ENCODE measurements around the gene PLIN4.
"Not testable (repeated sequence)": the region's sequence is repeated elsewhere in the genome, so short reads cannot be mapped to it uniquely, and the experiment has no call there.

Gene PLIN4

DNA sequence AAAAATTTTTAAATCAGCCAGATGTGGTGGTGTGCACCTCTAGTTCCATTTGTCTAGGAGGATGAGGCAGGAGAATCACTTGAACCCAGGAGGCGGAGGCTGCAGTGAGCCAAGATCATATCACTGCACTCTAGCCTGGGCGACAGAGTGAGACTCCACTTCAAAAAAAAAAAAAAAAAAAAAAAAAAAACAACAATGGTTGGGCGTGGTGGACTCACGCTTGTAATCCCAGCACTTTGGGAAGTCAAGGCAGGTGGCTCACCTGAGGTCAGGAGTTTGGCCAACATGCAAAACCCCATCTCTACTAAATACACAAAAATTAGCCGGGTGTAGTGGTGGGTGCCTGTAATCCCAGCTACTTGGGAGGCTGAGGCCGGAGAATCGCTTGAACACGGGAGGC lies 9.1 kb upstream of the PLIN4 start:
- not testable (repeated sequence) for DNase-seq (ENCODE audit: low spot score)

DNA sequence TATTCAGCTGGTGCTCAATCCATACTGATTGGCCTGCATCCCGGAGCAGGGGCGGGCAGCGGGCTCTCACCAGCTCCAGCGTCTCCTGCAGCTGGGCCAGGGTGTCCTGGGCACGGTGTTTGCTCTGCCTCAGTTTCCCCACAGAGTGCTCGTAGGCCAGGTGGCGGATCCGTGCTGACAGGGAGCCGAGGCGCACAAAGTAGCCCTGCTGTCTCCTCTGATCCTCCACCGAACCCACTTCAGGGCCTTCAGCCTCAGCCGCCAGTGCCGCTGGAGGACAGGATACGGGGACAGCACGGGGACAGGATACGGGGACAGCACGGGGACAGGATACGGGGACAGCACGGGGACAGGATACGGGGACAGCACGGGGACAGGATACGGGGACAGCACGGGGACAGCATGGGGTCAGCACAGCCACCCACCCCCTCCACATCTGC lies 7.3 kb upstream of the PLIN4 start:
- DNase-seq (ENCODE audit: low spot score), result no peak

DNA sequence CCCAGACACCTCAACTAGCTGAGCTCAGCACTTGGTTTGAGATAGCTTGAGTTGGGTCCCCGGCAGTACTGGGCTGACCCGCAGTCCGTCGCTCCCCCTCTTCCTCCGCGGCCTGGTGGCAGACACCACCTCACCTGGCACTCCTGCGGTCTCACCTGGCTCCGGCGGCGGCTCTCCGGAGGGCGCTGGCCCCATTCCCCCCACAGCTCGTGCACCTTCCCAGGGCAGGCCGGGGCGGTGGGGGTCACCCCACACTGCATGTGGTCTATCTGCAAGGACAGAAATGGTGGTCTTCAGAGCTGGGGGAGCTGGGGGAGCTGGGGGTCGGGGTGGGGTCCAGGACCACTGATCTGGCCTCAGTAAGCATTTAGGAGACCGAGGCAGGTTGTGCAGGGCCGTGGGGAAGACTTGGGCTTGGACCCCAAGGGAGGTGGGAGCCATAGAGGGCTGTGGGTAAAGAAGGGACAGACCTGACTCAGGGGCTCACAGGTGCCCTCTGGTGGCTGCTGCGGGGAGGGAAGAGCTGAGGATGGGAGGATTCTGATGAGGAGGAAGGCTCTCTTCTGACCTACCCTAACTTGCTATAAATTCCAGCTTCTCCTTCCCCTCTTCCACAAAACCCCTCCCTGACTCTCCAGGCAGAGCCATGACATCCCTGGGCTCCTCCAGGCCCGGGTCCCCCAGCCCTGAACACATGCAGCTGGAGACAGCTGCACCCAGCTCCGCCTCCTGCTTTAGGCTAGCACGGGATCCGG lies 6.7 kb upstream of the PLIN4 start:
- peak; percentile 72 for DNase-seq (ENCODE audit: low spot score)

DNA sequence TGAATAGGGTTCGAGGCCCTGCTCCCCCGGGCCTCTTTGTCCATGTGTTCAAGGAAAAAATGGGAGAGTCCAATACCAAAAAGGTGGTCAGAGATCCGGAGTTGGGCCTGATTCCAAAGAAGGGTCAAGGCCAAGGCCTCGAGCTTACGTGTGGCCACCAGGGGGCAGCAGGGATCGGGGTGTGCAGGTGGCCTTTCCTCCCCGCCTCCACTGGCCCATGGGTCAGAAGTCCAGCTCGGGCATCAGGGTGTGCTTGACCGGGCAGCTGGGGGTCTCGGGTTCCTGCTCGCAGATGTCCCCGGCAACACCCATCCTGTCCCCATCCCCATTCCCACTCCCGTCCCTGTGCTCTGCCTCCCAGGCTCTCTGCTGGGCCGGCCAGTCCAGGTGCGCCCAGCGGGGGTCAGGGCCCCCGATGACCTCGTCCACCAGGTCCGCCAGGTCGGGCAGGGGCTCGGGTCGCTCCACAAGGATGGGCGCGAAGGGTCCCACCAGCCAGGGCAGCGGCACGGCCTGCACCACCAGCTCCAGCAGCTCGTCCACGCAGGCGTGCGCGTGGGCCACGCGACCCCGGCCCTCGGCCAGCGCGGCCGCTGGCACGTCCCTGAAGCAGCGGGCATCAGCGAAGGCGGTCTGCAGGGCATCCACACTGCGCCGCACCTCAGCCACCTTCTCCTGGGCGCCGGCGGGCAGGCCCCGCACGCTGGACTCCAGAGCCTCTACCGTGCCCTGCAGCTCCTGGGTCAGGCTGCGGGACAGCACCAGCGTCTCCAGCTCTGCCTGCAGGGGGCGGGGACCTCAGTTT lies 5.2 kb upstream of the PLIN4 start:
- peak; percentile 77 for DNase-seq (ENCODE audit: low spot score)

DNA sequence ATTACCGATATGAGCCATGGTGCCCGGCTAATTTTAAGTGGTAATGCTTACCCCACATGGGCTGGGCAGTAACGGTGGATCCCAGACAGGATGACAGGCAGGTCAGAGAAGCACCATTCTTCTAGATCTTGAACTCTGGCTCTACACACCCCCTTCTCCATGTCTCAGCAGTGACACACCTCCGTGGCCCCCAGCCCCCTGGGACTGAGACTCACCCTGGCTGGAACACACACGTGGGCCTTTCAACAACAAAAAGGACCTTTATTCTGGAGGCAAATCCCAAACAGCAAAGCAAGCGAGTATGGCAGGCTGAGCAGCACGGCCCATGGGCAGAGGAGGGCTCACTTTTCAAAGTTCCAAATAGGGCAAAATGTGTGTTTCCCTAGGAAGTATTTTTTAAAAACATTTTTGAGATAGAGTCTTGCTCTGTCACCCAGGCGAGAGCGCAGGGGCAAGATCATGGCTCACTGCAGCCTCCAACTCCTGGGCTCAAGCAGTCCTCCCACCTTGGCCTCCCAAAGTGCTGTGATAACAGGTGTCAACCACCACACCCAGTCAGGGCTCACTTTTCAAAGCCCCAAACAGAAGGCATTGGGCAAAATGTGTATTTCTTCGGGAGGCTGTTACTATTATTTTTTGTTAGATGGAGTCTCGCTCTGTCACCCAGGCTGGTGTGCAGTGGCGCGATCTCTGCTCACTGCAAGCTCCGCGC lies 4.2 kb upstream of the PLIN4 start:
- DNase-seq (ENCODE audit: low spot score), result no peak

DNA sequence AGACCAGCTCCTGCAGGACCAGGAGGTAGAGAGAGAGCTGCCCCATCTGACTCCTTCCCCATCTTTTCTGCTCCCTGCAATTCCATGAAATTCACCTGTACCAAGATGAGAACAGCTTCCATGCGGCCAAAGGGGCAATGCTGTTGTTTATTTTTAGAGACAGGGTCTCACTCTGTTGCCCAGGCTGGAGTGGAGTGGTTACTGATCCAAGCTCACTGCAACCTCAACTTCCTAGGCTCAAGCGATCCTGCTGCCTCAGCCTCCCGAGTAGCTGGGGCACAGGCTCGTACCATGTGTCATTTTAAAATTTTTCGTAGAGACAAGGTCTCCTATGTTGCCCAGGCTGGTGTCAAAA lies 3.6 kb upstream of the PLIN4 start:
- DNase-seq (ENCODE audit: low spot score), result no peak

DNA sequence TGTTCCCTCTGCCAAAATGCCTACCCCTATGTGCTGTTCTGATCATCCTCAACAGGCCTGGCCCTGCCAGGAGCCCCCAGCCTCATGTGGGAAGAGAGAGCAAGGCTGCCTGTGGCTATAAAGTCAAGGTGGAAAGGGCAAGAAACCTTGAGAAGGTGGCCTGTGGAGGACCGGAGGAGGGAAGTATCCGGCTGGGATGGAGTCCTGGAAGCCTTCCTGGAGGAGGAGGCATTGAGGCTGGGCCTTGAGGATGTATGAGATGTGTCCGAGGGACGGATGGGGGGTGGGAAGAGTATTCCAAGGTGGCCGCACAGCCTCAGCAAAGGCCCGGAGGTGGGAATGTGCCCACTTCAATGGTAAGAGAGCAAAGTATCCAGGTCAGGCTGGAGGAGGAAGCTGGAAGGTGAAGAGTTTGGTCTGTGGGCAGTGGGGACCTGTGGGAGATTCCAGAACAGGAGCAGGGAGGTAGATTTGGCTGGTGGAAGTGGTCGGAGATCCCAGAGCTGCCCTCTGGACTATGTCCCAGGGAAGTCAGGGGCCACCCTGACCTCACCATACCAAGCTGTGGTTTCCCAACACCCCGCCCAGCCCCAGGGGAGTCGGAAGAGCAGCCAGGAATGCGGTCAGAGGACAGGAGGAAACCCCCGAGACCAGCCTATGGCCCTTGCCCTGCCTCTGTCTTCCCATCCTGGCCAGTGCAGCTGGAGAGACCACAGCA lies 3.0 kb upstream of the PLIN4 start:
- DNase-seq (ENCODE audit: low spot score), result no peak

DNA sequence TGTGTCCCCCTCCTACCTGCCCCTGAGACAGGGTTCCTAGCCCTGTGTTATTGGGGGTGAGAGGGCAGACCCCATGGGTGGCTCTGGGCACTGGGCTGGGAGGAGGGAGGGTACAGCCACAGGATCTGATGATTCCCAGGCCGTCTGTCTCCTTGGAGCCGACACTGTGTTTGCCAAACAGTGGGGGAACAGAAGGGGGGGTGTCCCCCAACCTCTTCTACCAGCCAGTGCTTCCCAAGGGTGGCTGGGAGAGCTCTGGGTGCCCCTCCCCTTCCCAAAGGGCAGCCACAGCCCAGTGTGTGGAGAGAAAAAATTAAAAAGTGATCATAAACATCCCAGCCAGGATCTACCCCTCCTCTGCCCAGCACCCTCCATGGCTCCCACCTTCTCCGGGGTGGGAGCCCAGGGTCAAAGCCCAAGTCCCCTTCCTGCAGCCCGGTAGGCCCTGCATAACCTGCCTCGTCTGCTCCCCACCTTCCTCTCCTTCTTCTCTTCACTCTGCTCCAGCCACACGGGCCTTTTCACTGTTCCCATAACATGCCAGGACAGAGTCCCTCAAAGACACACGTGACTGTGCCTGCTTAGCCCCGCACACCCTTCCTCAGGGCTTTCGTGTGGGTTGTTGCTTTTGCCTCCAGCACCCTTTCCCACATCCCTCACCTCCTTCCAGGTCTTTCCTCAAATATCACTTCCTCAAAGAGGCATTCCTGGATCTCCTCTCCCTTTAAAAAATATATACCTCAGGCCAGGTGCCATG lies 1.4 kb upstream of the PLIN4 start:
- DNase-seq (ENCODE audit: low spot score), result no peak

DNA sequence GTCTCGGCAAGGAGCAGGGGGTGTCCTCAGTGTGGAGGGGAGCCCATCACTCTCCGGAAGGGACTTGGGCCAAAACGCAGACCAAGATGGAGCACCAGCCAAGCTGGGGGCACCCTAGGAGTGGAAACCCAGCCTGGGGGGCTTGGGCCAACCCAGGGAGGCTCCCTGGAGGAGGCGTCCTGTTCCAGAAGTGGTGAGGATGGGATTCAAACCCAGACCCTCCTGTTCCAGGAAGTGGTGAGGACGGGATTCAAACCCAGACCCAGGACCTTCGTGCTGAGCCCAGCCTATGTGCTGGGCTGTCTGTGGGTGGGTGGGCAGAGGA lies 848 bp upstream of the PLIN4 start:
- no peak for DNase-seq (ENCODE audit: low spot score)

DNA sequence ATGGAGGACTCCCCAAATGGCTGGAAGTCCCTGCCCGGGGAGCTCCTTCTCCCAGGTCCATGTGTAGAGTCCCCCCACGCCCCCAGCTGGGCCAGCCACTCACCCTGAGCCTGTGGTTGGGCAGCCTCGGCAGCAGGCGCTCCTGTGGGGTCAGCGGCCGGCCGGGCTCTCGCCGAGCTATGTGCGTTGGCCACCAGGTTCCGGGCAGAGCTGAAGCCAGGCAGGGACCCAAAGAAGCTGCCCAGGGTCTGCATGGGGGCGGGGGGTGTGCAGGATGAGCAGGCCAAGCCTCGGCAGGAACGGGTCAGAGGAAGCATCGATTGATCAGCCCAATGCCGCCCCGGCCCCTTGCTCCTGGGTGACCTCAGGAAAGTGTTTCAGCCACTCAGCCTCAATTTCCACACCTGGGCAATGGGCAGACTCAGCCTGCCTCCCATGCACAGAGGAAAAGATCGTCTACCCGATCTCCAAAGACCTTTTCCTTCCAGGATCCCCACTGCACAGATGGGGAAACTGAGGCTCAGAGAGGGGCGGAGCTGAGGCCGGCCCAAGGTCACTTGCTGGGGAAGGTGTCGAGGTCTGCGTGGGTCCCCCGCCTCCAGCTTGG lies 732 bp downstream of the PLIN4 start:
- DNase-seq (ENCODE audit: low spot score), result no peak

DNA sequence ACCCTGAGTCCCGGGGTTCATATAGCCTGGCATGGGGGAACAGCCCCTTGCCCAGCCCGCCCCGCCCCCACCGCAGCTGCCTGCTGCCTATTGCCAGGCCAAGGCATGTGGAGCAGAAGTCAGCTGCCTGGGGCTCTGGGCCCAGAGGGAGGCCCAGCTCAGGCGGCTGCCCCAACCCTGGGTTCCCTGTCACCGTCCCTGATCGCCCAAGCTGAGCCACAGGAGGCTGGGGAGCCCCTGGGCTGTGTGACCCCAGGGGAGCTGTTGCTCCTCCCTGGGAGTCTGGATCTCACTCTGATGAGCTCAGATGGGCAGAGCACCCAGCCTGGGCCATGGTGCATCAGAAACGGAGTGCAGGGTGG lies 1.4 kb downstream of the PLIN4 start:
- DNase-seq (ENCODE audit: low spot score), result no peak

DNA sequence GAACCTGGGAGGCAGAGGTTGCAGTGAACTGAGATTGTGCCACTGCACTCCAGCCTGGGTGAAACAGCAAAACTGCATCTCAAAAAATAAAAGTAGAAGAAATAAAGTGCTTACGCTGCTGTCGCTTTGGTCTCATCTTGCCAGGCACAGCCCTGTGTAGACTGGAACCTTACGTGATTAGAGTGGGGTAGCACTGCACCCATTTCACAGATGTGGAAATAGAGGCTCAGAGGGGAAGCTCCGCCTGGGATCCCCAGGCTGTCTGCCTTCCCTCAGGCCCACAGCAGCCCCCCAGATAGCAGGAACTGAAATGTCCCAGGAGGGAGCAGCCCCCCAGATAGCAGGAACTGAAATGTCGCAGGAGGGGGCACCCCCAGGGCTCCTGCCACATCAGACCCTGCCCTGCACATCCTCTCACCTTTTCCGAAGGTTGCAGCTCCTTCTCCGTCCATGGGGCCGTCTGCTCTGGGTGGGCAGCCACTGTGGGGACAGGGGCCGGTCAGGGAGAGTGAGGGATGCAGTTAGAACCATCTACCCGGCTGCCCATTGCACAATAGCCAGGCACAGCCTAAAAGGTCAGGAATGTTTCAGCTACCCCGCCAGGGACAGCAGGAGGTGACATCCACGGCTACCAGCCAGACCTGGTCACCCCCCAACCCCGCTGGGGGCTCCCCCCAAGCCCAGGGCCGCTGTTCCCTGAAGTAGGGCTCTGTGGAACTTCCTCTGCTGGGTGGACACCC lies 1.9 kb downstream of the PLIN4 start:
- no peak for DNase-seq (ENCODE audit: low spot score)

DNA sequence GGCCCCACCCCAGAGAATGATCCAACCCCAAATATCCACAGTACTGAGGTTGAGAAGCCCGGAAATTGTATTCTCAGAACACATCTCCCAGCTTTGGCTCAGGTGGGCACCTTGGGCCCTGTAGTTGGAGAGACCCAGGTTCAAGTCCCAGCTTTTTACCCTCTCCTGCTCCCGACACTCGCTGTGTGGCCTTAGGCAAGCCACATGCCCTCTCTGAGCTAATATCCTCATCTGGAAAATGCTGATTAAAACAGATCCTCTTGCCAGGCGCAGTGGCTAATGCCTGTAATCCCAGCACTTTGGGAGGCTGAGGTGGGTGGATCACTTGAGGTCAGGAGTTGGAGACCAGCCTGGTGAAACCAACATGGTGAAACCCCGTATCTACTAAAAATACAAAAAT lies 2.6 kb downstream of the PLIN4 start:
- no peak for DNase-seq (ENCODE audit: low spot score)

DNA sequence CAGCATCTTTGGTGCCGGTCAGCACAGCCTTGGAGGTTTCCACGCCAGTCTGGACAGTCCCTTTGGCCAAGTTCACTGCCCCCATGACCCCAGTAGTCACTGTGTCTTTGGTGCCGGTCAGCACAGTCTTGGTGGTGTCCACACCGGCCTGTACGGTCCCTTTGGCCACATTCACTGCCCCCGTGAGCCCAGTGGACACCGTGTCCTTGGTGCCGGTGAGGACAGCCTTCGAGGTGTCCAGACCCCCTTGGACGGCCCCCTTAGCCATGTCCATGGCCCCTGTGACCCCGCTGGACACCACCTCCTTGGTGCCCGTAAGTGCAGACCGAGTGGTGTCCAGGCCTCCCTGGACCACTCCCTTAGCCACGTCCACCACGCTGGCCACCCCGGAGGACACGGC lies 5.0 kb downstream of the PLIN4 start:
- no peak for DNase-seq (ENCODE audit: low spot score)

DNA sequence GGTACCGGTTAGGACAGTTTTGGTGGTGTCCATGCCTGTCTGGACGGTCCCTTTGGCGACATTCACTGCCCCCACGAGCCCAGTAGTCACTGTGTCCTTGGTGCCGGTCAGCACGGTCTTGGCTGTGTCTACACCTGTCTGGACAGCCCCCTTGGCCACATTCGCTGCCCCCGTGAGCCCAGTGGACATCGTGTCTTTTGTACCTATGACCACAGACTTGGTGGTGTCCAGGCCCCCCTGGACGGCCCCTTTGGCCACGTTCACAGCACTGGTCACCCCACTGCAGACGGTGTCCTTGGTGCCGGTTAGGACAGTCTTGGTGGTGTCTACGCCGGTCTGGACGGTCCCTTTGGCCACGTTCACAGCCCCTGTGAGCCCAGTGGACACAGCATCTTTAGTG lies 6.2 kb downstream of the PLIN4 start:
- no peak for DNase-seq (ENCODE audit: low spot score)

DNA sequence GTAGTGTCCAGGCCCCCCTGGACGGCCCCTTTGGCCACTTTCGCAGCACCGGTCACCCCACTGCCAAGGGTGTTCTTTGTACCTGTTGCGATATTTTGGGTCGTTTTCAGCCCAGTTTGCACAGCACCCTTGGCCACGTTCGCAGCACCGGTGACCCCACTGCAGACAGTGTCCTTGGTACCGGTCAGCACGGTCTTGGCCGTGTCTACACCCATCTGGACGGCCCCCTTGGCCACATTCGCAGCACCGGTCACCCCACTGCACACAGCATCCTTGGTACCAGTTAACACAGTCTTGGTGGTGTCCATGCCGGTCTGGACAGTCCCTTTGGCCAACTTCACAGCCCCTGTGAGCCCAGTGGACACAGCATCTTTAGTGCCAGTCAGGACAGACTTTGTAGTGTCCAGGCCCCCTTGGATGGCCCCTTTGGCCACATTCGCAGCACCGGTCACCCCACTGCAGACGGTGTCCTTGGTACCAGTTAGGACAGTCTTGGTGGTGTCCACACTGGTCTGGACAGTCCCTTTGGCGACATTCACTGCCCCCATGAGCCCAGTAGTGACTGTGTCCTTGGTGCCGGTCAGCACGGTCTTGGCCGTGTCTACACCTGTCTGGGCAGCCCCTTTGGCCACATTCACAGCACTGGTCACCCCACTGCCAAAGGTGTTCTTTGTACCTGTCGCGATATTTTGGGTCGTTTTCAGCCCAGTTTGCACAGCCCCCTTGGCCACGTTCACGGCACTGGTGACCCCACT lies 6.8 kb downstream of the PLIN4 start:
- DNase-seq (ENCODE audit: low spot score), result no peak

DNA sequence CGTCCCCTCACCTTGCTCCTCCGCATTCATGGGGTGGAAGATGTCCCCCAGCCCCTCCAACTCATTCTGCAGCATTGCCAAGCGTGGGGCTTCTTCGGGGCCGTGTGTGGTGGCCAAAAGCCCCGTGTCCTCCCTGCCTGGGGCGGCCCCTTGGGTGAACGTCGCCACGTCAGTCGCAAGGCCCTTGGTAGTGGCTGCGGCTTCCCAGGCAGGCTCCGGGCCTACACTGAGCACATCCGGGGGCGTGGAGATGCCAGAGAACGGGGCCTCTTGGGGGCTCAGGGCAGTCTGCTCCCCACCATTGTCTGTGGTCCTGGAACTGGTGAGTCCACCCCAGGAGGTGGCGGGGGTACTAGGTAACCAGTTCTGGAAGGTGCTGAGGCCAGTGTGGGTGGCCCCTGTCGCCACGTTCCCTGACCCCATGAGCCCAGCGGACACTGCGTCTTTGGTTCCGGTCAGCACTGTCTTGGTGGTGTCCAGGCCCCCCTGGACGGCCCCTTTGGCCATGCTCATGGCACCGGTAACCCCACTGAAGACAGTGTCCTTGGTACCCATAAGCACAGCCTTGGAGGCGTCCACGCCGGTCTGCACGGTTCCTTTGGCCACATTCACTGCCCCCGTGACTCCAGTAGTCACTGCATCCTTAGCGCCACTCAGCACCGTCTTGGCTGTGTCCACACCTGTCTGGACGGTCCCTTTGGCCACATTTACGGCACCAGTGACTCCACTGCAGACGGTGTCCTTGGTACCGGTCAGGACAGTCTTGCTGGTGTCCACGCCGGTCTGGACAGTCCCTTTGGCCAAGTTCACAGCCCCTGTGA lies 7.6 kb downstream of the PLIN4 start:
- no peak for DNase-seq (ENCODE audit: low spot score)

DNA sequence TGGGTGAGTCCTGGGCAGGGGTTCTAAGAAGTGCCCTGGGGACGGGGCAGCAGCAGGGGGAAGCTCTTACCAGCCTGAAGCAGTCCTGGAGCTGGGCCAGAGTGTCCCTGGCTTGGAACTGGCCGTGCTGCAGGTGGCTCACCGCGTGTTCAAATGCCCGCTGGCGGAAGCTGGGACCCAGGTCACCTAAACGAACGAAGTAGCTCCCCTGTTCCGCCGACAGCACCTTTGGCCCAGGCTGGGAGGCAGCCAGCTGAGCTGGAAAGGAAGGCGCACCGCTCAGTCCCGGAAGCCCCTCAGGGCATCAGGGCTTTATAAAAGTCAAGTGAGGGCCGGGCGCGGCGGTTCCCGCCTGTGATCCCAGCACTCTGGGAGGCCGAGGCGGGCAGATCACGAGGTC lies 9.6 kb downstream of the PLIN4 start:
- no peak for DNase-seq (ENCODE audit: low spot score)

DNA sequence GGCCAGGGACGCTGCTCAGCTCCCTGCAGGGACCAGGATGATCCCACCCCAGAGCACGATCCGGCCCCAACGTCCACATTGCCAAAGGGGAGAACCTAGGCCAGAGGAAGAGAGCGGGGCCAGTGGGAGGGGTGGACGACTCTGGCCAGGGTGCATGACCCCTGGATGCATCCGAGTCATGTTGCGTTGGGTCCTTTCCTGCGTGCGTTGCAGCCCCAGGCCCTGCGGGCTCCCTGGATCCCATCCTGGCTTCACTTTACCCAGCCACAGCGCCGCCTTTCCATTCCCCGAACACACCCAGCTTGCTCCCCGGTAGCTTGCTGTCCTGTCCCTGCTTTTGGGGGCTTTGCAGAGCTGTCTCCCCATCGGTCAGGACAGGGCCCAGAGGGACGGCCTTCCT lies 10.5 kb downstream of the PLIN4 start:
- no peak for DNase-seq (ENCODE audit: low spot score)
